Activated CD8-positive, alpha-beta memory T cell treated with anti-CD3 and anti-CD28 coated beads, Interleukin-2, amount 10 ng/mL, durations not matched to agents 7 days and 5 days (primary cell): ENCODE measurements around the gene SPANXN4. TPM values are rescaled to one million over a fixed set of nuclear protein-coding genes. Genes with fewer than 3 reads are reported as not detected.

Experiments used
- ATAC-seq: fragments of 150-1000 bp; cut with Tn5 transposase; one replicate; pipeline ENCODE4 v1.10.0; 2021; ENCODE audit warnings: moderate library complexity
- CTCF ChIA-PET: fragments of 350-600 bp; sonication (Branson Sonifier 250); formaldehyde crosslinking; loops from one replicate; lab custom pipeline; 2021; ENCODE audit warnings: antibody characterized with exemption; lab: Charles Lee
- DNase-seq: peaks from one replicate; pipeline ENCODE4 v3.0.0-alpha.2; 2020
- H3K27ac Mint-ChIP-seq: one replicate; pipeline ENCODE4 v1.8.0; 2021; ENCODE audit warnings: mild to moderate bottlenecking, mixed read lengths
- H3K27me3 Mint-ChIP-seq: one replicate; pipeline ENCODE4 v1.8.0; 2021; ENCODE audit warnings: mixed read lengths
- H3K36me3 Mint-ChIP-seq: one replicate; pipeline ENCODE4 v1.8.0; 2021; ENCODE audit warnings: mild to moderate bottlenecking, mixed read lengths
- H3K4me1 Mint-ChIP-seq: one replicate; pipeline ENCODE4 v1.8.0; 2021; ENCODE audit warnings: mixed read lengths
- H3K4me3 Mint-ChIP-seq: one replicate; pipeline ENCODE4 v1.8.0; 2021; ENCODE audit warnings: mild to moderate bottlenecking, moderate library complexity, mixed read lengths
- H3K9me3 Mint-ChIP-seq: one replicate; pipeline ENCODE4 v1.8.0; 2022; ENCODE audit warnings: low read depth, mixed read lengths
- total RNA-seq, 2 experiments: library from RNA; stranded (reverse); gene quantifications; one replicate each; pipeline ENCODE4 v1.2.3, GENCODE V29; 2021

The SPANXN4 gene, protein sequence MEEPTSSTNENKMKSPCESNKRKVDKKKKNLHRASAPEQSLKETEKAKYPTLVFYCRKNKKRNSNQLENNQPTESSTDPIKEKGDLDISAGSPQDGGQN
- not detected for total RNA-seq

DNA sequence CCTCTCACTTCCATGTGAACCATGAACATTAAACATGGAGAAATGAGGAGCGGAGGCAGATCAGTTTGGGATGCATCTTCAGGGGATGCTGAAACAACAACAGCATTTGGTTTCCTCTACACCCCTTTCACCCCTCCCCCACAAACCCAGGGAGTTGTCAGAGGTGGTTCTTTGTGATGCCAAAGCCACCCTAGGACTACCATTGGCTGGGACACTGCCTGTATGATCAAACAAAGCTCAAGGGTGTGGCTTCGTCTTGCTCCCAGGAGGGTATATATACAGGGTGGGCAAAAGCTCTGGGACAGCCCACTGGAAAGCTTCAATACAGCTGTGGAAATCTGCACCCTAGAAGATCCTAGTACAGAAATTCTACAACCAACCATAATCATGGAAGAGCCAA, at the start of gene SPANXN4:
Gene SPANXN4 (plus strand): TSS at position 301 of the 400 bp plus-strand sequence. CDS start 87 bp downstream, at position 388.
- Mint-ChIP-seq H3K4me3 (no peak within 1 kb of the TSS), H3K36me3 (no peaks in the 10 kb centered on the region)

DNA sequence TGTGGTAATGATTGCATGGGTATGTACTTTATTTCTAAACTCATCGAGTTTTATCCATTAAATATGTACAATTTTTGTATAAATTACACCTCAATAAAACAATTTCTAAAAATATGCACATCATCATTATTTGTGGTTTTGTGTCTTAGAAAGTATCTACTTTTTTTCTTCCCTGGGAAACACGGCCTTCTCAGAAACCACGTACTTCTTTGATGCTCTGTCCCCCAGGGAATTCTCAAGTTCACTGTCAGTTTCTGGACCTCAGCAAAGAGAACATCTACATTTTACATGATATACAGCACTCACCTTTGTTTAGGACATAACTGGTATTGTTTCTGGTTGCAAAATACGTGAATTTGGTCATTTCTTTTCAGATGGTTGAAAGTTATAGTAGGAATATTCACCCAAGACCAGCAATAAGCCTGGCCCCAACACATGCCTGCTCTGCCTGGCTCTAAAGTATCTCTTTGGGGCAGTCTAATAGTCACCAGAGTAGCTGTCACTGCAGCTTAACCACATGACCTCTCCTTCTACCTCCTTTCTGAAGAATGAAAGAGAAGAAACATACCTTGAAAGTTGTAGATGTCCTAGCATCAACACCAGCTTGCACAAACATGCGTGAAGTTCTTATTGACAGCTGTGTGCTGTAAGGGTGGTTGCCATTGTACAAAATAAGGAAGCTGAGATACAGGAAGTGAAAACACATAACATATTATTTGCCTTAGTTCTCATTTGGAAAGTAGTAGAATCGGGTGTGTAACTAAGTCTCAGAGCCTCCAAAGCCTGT, 48.4 kb upstream of the SPANXN4 start:
- Mint-ChIP-seq H3K27ac (no peak overlapping the region), H3K27me3 (no peaks in the 10 kb centered on the region), H3K4me3 (no peak overlapping the region), H3K9me3 (peaks cover 3% of the 10 kb centered on the region), H3K4me1 (no peaks in the 10 kb centered on the region), H3K36me3 (no peaks in the 10 kb centered on the region)
- no peak for ATAC-seq
- no peak for DNase-seq
- CTCF ChIA-PET = no interaction called here

More for the DNA sequence above, at the start of gene SPANXN4:
- CTCF ChIA-PET = no interaction called here
- Mint-ChIP-seq H3K27ac (no peak within 1 kb of the TSS), H3K27me3 (no peaks in the 10 kb centered on the region), H3K4me1 (no peaks in the 10 kb centered on the region), H3K9me3 (peaks cover 1% of the 10 kb centered on the region)
- ATAC-seq = no peak
- DNase-seq = no peak

DNA sequence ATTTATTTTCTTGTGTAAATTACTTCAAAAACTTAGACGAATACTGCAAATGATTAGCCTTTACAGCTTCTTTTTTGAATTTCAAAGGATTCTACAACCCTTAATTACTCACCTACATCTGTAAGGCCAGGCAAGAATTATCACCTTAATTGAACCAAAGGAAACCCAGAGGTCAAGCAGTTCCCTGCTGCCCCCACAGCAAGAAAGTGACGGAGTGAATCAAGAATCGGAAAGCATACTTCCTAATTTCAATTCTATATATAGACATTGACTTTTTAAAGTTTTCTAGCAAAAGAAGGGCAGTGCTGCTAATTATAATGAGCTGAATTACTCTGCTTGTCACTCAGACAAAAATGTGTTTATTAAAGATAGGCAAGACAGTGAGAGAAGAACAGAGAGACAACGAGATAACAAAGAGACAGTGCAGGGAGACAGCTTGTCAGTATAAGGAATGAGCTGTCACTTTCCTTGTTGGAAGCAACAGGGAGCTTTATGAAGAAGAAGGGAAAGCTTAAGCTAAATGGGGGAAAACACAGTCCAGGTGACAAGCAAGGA, 47.5 kb upstream of the SPANXN4 start:
- Mint-ChIP-seq H3K36me3 (no peaks in the 10 kb centered on the region), H3K27ac (no peak overlapping the region), H3K4me3 (no peak overlapping the region), H3K27me3 (no peaks in the 10 kb centered on the region), H3K4me1 (no peaks in the 10 kb centered on the region), H3K9me3 (peaks cover 5% of the 10 kb centered on the region)
- ATAC-seq (no peak), DNase-seq (no peak)
- CTCF ChIA-PET = no interaction called here

DNA sequence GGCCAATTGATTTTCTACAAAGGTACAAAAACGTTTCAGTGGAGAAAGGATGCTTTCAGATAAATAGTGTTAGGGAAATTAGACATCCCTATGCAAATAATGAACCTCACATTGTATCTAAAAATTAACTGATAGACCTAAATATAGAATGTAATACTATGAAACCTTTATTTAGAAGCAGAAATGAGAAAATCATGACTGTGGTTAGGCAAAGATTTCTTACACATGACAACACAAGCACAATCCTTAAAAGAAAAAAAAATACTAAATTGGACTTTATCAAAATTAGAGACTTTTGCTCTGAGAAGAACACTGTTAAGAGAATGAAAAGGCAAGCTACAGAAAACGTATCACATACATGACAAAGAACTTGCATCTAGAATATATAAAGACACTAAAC, 43.0 kb upstream of the SPANXN4 start:
- Mint-ChIP-seq H3K36me3 (no peaks in the 10 kb centered on the region), H3K27me3 (no peaks in the 10 kb centered on the region), H3K4me3 (no peak overlapping the region), H3K4me1 (no peaks in the 10 kb centered on the region), H3K27ac (no peak overlapping the region), H3K9me3 (peaks cover 7% of the 10 kb centered on the region)
- DNase-seq (no peak), ATAC-seq (no peak)
- CTCF ChIA-PET = no interaction called here

DNA sequence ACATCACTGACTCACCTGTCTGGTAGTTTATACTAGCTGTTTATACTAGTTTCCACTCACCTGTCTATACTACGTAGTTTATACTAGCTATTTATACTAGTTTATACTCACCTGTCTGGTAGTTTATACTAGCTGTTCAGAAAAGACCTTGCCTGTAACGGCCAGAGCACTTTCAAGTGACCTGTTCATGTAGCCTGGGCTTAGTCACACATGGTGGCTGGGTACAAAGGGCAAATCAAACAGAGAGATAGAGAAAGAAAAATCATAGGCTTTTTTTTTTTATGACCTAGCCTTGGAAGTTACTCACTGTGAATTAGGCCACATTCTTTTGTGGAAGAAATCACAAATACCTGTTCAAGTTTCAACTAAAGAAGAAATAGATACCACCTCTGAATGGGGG, 30.7 kb upstream of the SPANXN4 start:
- CTCF ChIA-PET = no interaction called here
- no peak for ATAC-seq
- DNase-seq = no peak
- peaks cover 4% of the 10 kb centered on the region for H3K9me3 Mint-ChIP-seq
- no peaks in the 10 kb centered on the region for H3K4me1 Mint-ChIP-seq
- H3K4me3 Mint-ChIP-seq = no peak overlapping the region
- H3K27me3 Mint-ChIP-seq = no peaks in the 10 kb centered on the region
- H3K36me3 Mint-ChIP-seq = no peaks in the 10 kb centered on the region
- no peak overlapping the region for H3K27ac Mint-ChIP-seq

DNA sequence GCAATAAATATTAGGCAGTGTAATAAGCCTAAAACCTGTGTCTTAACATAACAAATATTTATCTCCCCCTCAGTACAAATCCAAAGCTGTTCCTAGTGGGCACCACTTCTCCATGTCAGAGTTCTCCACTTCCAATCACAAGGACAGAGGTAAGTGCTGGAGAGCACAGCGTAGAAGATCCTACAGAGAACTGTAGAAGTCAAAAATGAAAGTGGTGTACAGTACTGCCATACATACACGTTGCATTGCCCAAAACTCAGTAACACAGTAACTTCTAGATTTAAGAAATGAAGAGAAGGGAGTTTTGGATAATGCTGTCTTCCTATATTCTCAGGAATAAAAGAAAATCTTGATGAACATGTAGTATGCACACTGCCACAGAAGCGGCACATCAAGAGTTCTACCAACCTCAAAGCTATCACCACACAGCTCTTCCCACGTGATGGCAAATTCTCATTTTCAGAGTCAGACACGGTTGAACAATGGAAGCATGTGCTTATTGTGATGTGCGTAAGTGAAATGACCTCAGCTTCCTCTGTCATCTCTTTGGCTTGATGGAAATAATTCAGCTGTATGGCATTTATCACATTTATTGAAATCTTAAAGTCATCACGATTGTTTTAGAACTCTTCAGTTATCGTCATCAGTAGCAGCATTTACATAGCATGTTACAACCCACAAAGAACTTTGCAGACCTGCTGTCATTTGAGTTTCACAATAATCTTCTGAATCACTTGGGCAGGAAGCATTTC, 27.1 kb upstream of the SPANXN4 start:
- ATAC-seq (no peak), DNase-seq (no peak)
- CTCF ChIA-PET = no interaction called here
- no peak overlapping the region for H3K4me3 Mint-ChIP-seq
- H3K36me3 Mint-ChIP-seq = no peaks in the 10 kb centered on the region
- H3K27ac Mint-ChIP-seq = no peak overlapping the region
- peaks cover 4% of the 10 kb centered on the region for H3K9me3 Mint-ChIP-seq
- H3K27me3 Mint-ChIP-seq = no peaks in the 10 kb centered on the region
- H3K4me1 Mint-ChIP-seq = no peaks in the 10 kb centered on the region

DNA sequence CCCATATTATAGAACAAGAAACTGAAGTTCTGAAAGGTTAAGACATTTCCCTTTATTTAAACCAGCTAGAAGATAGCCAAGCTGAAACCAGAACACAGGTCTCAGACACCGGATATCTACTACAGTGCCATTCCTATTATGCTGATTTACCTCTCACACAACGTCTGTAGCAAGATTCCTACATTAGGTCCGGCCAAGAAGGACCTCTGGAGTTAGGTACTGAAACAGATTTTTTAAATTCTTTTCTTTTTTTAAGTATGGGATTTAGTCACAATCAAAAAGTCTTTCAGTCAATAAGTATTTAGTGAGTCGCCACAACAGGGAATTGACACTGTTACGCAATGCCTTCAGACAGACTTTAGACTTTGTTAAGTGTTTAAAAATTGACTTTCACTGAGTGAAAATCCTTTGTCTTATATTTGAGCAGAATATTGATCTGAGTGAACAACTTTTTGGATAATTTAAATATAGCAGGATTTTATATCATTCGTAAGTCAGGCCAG, 26.5 kb upstream of the SPANXN4 start:
- H3K4me1 Mint-ChIP-seq = no peaks in the 10 kb centered on the region
- H3K27me3 Mint-ChIP-seq = no peaks in the 10 kb centered on the region
- CTCF ChIA-PET = no interaction called here

DNA sequence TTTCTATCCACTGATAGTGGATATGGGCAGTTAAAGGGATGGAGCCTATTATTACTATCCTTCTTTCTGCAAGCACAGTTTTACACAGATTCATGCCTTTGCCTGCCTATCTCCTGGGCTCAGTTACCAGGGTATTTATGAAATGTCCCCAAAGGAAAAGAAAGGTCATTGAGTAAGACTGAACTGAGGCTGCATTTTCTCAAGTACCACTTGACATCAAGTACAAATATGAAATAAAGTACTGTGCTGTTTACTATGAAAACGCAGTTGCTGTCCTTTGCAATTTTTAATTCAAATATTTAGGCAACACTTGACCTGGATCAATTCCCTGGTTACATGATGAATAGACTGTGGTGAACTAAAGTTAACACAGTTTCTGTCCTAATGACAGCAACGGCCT, 23.5 kb upstream of the SPANXN4 start:
- DNase-seq (no peak), ATAC-seq (no peak)
- Mint-ChIP-seq H3K27ac (no peak overlapping the region), H3K4me1 (no peaks in the 10 kb centered on the region), H3K4me3 (no peak overlapping the region), H3K9me3 (no peaks in the 10 kb centered on the region), H3K27me3 (no peaks in the 10 kb centered on the region), H3K36me3 (no peaks in the 10 kb centered on the region)
- CTCF ChIA-PET = no interaction called here

More for the DNA sequence above, 26.5 kb upstream of the SPANXN4 start:
- no peak overlapping the region for H3K4me3 Mint-ChIP-seq
- DNase-seq (no peak), ATAC-seq (no peak)
- peaks cover 1% of the 10 kb centered on the region for H3K9me3 Mint-ChIP-seq
- no peaks in the 10 kb centered on the region for H3K36me3 Mint-ChIP-seq
- H3K27ac Mint-ChIP-seq = no peak overlapping the region

DNA sequence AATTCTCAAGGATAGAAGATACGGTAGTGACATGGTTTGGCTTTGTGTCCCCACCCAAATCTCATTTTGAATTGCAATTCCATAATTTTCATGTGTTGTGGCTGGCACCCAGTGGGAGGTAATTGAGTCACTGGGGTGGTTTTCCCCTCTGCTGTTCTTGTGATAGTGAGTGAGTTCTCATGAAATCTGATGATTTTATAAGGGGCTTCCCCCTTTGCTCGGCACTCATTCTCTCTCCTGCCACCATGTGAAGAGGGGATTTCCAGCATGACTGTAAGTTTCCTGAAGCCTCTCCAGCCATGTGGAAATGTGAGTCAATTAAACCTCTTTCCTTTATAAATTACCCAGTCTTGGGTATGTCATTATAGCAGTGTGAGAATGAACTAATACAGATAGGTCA, 8.5 kb upstream of the SPANXN4 start:
- no peaks in the 10 kb centered on the region for H3K4me1 Mint-ChIP-seq
- H3K27ac Mint-ChIP-seq = no peak overlapping the region
- H3K36me3 Mint-ChIP-seq = no peaks in the 10 kb centered on the region
- CTCF ChIA-PET = no interaction called here
- H3K27me3 Mint-ChIP-seq = no peaks in the 10 kb centered on the region
- no peak overlapping the region for H3K4me3 Mint-ChIP-seq
- no peak for ATAC-seq
- no peak for DNase-seq
- peaks cover 6% of the 10 kb centered on the region for H3K9me3 Mint-ChIP-seq

DNA sequence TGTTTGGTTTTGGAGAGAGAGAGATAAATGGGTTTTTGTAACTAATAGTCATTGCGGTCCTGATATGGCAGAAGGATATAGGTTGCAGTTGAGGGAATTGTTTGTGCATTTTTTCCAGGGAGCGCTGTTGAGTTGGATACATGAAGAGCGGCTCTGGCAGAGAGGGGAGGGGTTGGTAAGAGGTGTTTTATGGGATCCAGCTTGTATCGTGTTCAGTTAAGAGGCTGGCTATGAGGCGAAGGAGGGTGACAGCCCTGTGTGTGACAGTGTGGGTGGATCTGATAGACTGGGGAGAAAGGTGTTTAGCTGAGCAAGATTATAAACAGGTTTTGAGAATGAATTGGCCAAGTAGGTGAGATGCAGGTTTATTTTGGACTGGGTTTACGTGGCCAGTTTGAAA, 1.5 kb downstream of the SPANXN4 start:
- Mint-ChIP-seq H3K9me3 (peaks cover 4% of the 10 kb centered on the region), H3K4me3 (no peak overlapping the region), H3K27ac (no peak overlapping the region), H3K4me1 (no peaks in the 10 kb centered on the region), H3K36me3 (no peaks in the 10 kb centered on the region), H3K27me3 (no peaks in the 10 kb centered on the region)
- DNase-seq (no peak), ATAC-seq (no peak)
- CTCF ChIA-PET = no interaction called here

DNA sequence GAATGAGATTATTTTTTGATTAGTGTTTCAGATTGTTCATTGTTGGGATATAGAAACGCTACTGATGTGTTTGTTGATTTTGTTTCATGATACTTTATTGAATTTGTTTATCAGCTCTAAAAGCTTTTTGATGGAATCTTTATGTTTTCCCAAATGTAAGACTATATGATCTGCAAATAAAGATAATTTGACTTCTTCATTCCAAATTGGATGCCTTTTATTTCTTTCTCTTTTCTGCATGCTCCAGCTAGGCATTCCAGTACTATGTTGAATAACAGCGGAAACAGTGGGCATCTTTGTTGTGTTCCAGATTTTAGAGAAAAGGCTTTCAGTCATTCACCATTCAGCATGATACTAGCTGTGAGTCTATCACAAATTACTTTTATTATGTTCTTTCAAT, 21.8 kb downstream of the SPANXN4 start:
- no peak overlapping the region for H3K4me3 Mint-ChIP-seq
- H3K4me1 Mint-ChIP-seq = no peaks in the 10 kb centered on the region
- ATAC-seq = no peak
- CTCF ChIA-PET = no interaction called here
- H3K27me3 Mint-ChIP-seq = no peaks in the 10 kb centered on the region
- H3K27ac Mint-ChIP-seq = no peak overlapping the region
- no peaks in the 10 kb centered on the region for H3K36me3 Mint-ChIP-seq
- no peak for DNase-seq
- peaks cover 2% of the 10 kb centered on the region for H3K9me3 Mint-ChIP-seq

DNA sequence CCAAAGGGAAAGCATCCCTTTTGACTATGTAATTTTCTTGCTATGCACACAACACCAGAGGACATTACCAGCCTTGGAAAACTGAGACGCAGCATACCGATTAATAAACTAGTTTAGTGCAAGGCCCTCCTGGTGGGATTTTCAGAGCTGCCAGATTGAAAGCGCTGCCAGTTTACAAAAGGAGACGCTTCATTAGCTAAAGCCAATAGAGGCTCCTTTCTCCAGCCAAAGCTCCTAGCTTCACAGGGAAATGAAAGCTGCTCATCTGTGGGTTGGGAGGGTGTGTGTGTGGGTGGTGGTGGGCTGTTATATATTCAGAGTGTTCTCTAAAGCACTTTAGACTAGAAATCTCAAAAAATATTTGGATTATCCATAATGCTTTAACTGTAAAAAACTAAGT, 32.4 kb downstream of the SPANXN4 start:
- ATAC-seq (no peak), DNase-seq (no peak)
- Mint-ChIP-seq H3K4me1 (no peaks in the 10 kb centered on the region), H3K27ac (no peak overlapping the region), H3K4me3 (no peak overlapping the region), H3K9me3 (no peaks in the 10 kb centered on the region), H3K36me3 (no peaks in the 10 kb centered on the region), H3K27me3 (no peaks in the 10 kb centered on the region)
- CTCF ChIA-PET = no interaction called here

DNA sequence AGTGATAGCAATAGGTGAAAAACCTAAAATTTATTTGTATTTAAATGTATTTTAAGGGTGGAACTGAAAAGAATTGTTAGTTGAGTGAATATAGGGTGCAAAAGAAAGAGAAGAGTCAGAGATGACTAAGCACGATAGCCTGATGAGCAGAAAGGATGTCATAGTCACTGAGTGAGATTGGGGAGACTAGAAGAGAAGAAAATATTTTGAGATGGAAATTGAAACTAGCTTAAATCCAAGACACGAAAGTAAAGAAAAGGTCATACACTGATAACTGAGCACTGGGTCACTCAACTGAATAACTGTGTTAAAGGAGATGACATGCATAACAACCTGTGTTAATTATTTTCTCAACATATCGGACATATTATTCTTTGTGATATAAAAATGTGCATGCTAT, 55.5 kb downstream of the SPANXN4 start:
- Mint-ChIP-seq H3K27ac (no peak overlapping the region), H3K4me1 (no peaks in the 10 kb centered on the region), H3K9me3 (peaks cover 7% of the 10 kb centered on the region), H3K36me3 (no peaks in the 10 kb centered on the region), H3K27me3 (no peaks in the 10 kb centered on the region), H3K4me3 (no peak overlapping the region)
- DNase-seq (no peak), ATAC-seq (no peak)
- CTCF ChIA-PET = no interaction called here
